Endothelial cell of umbilical vein (primary cell): ENCODE results near the gene MRPS34. TPM values are rescaled to one million over a fixed set of nuclear protein-coding genes. Genes with fewer than 3 reads are reported as not detected.
A peak's percentile ranks its signal among the peaks of the same experiment; 100 is the strongest.

Experiments used
- BruUV-seq: library from RNA; stranded (reverse); fragments of 400-500 nt; replicated peaks from 2 replicates; lab custom pipeline; 2021; lab: Mats Ljungman, UMichigan
- CTCF ChIA-PET: fragments of 300-600, 350-600 bp; sonication (Branson Sonifier 250); formaldehyde crosslinking; loops from one replicate; lab custom pipeline; 2021; ENCODE audit warnings: antibody characterized with exemption, inconsistent platforms; lab: Charles Lee
- POLR2A ChIA-PET: fragments of 300-600, 350-600 bp; sonication (Branson Sonifier 250); formaldehyde crosslinking; loops from one replicate; lab custom pipeline; 2021; ENCODE audit warnings: antibody characterized with exemption, inconsistent platforms; lab: Charles Lee
- DNase-seq: peaks from one replicate; pipeline ENCODE4 v3.0.0-alpha.2; 2011; ENCODE audit warnings: low read depth, low spot score
- FAIRE-seq: peaks from 2 replicates; lab custom pipeline; 2011; peaks lifted over from hg19 to GRCh38; lab: Jason Lieb, UNC
- H2AFZ ChIP-seq: 2 replicates; pipeline ENCODE4 v1.6.0; 2012; ENCODE audit warnings: low read depth, low read length, control low read depth, inconsistent platforms
- H3K27ac ChIP-seq: 2 replicates; pipeline ENCODE4 v1.5.1; 2011; ENCODE audit warnings: low read depth, mild to moderate bottlenecking, control low read depth, low read length, moderate library complexity; ENCODE audit not compliant: insufficient read depth
- H3K27me3 ChIP-seq, 2 experiments: 2 replicates each; pipeline versions ENCODE4 v1.6.0 to v1.6.1; 2011; ENCODE audit warnings: low read length in 2 of 2, mixed read lengths in 1 of 2; ENCODE audit not compliant: control insufficient read depth in 2 of 2, insufficient read depth in 2 of 2
- H3K36me3 ChIP-seq, 2 experiments: 2 replicates in 1 of 2; 3 replicates in 1 of 2; pipeline ENCODE4 v1.5.1; 2011; ENCODE audit warnings: low read length in 2 of 2, mild to moderate bottlenecking in 1 of 2, moderate library complexity in 1 of 2; ENCODE audit not compliant: control insufficient read depth in 2 of 2, insufficient read depth in 2 of 2; ENCODE audit errors: extremely low read depth in 1 of 2
- H3K4me1 ChIP-seq: 3 replicates; pipeline ENCODE4 v1.5.1; 2011; ENCODE audit warnings: mild to moderate bottlenecking, low read length; ENCODE audit not compliant: control insufficient read depth, insufficient read depth; ENCODE audit errors: extremely low read depth
- H3K4me2 ChIP-seq: 2 replicates; pipeline ENCODE4 v1.6.1; 2011; ENCODE audit warnings: low read length, control low read depth, mixed read lengths; ENCODE audit not compliant: insufficient read depth
- H3K4me3 ChIP-seq, 3 experiments: fragments of 200-600 bp in 1 of 3; sonication (generic), shearing (Covaris generic) in 1 of 3; replicated peaks in 1 of 3; 2 replicates each; pipeline ENCODE4 v1.5.1; 2011 to 2016; ENCODE audit warnings: control low read depth in 3 of 3, low read length in 3 of 3, mild to moderate bottlenecking in 2 of 3, inconsistent platforms in 1 of 3, low read depth in 1 of 3, moderate library complexity in 1 of 3; ENCODE audit not compliant: insufficient read depth in 1 of 3
- H3K79me2 ChIP-seq: 2 replicates; pipeline ENCODE4 v1.6.0; 2012; ENCODE audit warnings: low read length, inconsistent platforms; ENCODE audit not compliant: control insufficient read depth, insufficient read depth
- H3K9ac ChIP-seq: replicated peaks from 2 replicates; pipeline ENCODE3; 2011; ENCODE audit warnings: low read length, control low read depth; ENCODE audit not compliant: insufficient read depth; ENCODE audit errors: extremely low read depth
- H3K9me1 ChIP-seq: replicated peaks from 3 replicates; pipeline ENCODE4 v1.6.0; 2011; ENCODE audit warnings: mild to moderate bottlenecking, low read length; ENCODE audit not compliant: control insufficient read depth, insufficient read depth; ENCODE audit errors: extremely low read depth
- H3K9me3 ChIP-seq: replicated peaks from 2 replicates; pipeline ENCODE4 v1.5.1; 2012; ENCODE audit warnings: low read length, inconsistent platforms; ENCODE audit not compliant: control insufficient read depth, insufficient read depth
- H4K20me1 ChIP-seq: replicated peaks from 2 replicates; pipeline ENCODE3; 2011; ENCODE audit warnings: mild to moderate bottlenecking, low read length; ENCODE audit not compliant: control insufficient read depth, insufficient read depth; ENCODE audit errors: extremely low read depth
- CTCF ChIP-seq, 2 donors: IDR thresholded peaks; 1 replicate in 1 of 2; 2 replicates in 1 of 2; pipeline ENCODE4 v1.5.1; 2011; ENCODE audit warnings: low read length in 2 of 2, mild to moderate bottlenecking in 2 of 2, moderate library complexity in 2 of 2, control low read depth in 1 of 2, inconsistent platforms in 1 of 2, low read depth in 1 of 2; ENCODE audit not compliant: insufficient read depth in 1 of 2; ENCODE audit errors: extremely low read depth in 1 of 2
- EZH2 ChIP-seq: IDR thresholded peaks from 2 replicates; pipeline ENCODE4 v1.6.1; 2012; ENCODE audit warnings: borderline replicate concordance, low read depth, mild to moderate bottlenecking, moderate library complexity, low read length, inconsistent platforms; ENCODE audit not compliant: severe bottlenecking
- FOS ChIP-seq: IDR thresholded peaks from 2 replicates; pipeline ENCODE4 v1.6.1; 2011; ENCODE audit warnings: mild to moderate bottlenecking, low read length, moderate library complexity, borderline replicate concordance; ENCODE audit not compliant: insufficient read depth
- GATA2 ChIP-seq: IDR thresholded peaks from 2 replicates; pipeline ENCODE4 v1.7.0; 2011; ENCODE audit warnings: low read depth, mild to moderate bottlenecking, moderate library complexity, mixed read lengths, low read length; ENCODE audit not compliant: insufficient read length, insufficient read depth
- JUN ChIP-seq: IDR thresholded peaks from 2 replicates; pipeline ENCODE4 v1.6.1; 2011; ENCODE audit warnings: borderline replicate concordance, low read depth; ENCODE audit not compliant: insufficient read length, insufficient read depth
- MAX ChIP-seq: IDR thresholded peaks from 2 replicates; pipeline ENCODE4 v1.6.1; 2011; ENCODE audit not compliant: insufficient read depth, insufficient read length
- MYC ChIP-seq: IDR thresholded peaks from one replicate; pipeline ENCODE4 v1.6.1; 2011; ENCODE audit warnings: mild to moderate bottlenecking, low read depth, low read length
- POLR2A ChIP-seq: IDR thresholded peaks from 2 replicates; pipeline ENCODE4 v1.6.1; 2012; ENCODE audit warnings: low read depth, mild to moderate bottlenecking, control low read depth, low read length
- POLR2AphosphoS5 ChIP-seq: IDR thresholded peaks from 2 replicates; pipeline ENCODE4 v1.6.1; 2012; ENCODE audit warnings: low read depth, mild to moderate bottlenecking, control low read depth, low read length, moderate library complexity; ENCODE audit not compliant: insufficient read depth
- dilution Hi-C: fragments of 300-500 bp; cut with MboI; formaldehyde crosslinking; loops from one replicate; pipeline ENCODE4 v1.15.0; 2019; ENCODE audit warnings: low sequenced_read_pairs; ENCODE audit not compliant: extremely low pct_ligation_motif_present
- intact Hi-C: fragments of 100-400 bp; cut with micrococcal nuclease; formaldehyde crosslinking; loops from one replicate; pipeline ENCODE4 v1.10.0; 2022
- polyA plus RNA-seq, 4 experiments: library from polyadenylated mRNA; depleted of rRNA in 3 of 4; stranded (reverse) in 3 of 4; unstranded in 1 of 4; fragments of >200 nt; gene quantifications; 2 replicates each; pipeline versions ENCODE4 v1.2.1 to v1.2.3, GENCODE V29; 2011 to 2012; ENCODE audit warnings: missing spikeins in 1 of 4
- total RNA-seq: library from RNA; stranded (reverse); gene quantifications from 2 replicates; pipeline ENCODE4 v1.2.3, GENCODE V29; 2021

MRPS34 gene
- total and polyA plus RNA-seq, 2 donors (not counting 3 experiments of a cell fraction or from before 2014, with no cell fraction given): 82.1 to 102 TPM

- DNase-seq (no peak), FAIRE-seq (no peak)
- dilution Hi-C loops: no loop called here
- peaks cover 14% of the 10 kb centered on the region for H3K4me1 ChIP-seq
- POLR2A ChIA-PET: no interaction called here
- CTCF ChIA-PET: no interaction called here
- H3K36me3 ChIP-seq: peaks cover 0 to 45% of the 10 kb centered on the region in 2 experiments
- TF ChIP-seq FOS (no peak), JUN (no peak), MAX (no peak), MYC (no peak), GATA2 (no peak), POLR2A (peak; percentile 47), CTCF (IDR thresholded peaks at IDR 0.05; ENCODE audit: extremely low read depth in 1 of 2, insufficient read depth in 1 of 2, low read depth in 1 of 2, low read length in 2 of 2) (no peak), EZH2 (no peak), POLR2AphosphoS5 (peak; percentile 13)
- no peak overlapping the region for H3K4me2 ChIP-seq
- no peak overlapping the region for H3K9ac ChIP-seq
- no peaks in the 10 kb centered on the region for H3K27me3 ChIP-seq
- no peak overlapping the region for H3K27ac ChIP-seq
- peaks cover 14% of the 10 kb centered on the region for H3K79me2 ChIP-seq
- no TSS peak for BruUV-seq
- intact Hi-C loops: loop anchor here (5.0 to 10.0 kb wide), 2 partner anchors 358 to 475 kb away; partner anchors contain the start of genes UBE2I and UQCC4
- H2AFZ ChIP-seq: no peak overlapping the region
- no peaks in the 10 kb centered on the region for H3K9me1 ChIP-seq
- H4K20me1 ChIP-seq: no peaks in the 10 kb centered on the region
- no peak overlapping the region for H3K4me3 ChIP-seq
- no peaks in the 10 kb centered on the region for H3K9me3 ChIP-seq
These were observed 7.1 kb upstream of the MRPS34 start for GRCh38 chr16:1779741-1780676.
